ENCODE results near the gene XYLT1. TPM values are rescaled to one million over a fixed set of nuclear protein-coding genes. Genes with fewer than 3 reads are reported as not detected.

XYLT1 gene
- total RNA-seq, 1 donor from 2014 or later: 12.3 TPM

DNA sequence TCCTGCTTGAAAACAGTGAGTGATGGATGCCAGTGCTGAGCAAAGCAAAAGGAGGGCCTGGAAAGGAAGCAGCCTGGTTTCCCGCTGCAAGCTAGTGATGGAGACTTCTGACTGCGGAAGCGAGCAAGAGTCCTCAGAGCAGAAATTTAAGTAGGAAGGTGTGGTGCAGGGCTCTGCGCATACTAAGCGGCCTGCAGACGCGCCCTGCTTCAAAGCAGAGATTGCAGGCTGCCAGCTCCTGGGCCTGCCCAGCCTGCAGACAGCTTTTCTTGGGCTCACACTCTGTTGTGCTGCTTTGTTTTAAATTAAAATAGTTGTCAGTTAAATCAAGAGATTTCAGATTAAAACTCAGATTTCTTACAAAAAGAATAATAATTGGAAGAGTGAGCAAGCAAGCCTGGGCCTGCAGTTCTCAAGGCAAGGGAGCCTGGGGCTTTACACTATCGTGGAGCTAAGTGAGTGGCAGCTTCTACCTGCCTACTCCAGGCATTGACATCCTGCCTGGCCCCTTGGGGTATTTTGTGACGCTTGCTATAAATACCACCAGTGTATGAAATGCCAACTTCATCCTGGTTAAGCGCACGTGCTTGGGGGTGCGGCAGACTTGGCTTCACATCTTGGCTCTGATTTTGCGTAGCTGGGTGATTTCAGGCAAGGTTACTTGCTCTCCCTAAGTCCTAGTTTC lies 237.3 kb downstream of the XYLT1 start:
- H3K27ac Mint-ChIP-seq: no peak overlapping the region
- no peaks in the 10 kb centered on the region for H3K36me3 Mint-ChIP-seq (ENCODE audit: insufficient read depth)
- DNase-seq (ENCODE audit: low spot score, unreplicated experiment): no peak
- no peak overlapping the region for H3K4me3 Mint-ChIP-seq (ENCODE audit: low read depth)
- TF ChIP-seq, protein P1, sequence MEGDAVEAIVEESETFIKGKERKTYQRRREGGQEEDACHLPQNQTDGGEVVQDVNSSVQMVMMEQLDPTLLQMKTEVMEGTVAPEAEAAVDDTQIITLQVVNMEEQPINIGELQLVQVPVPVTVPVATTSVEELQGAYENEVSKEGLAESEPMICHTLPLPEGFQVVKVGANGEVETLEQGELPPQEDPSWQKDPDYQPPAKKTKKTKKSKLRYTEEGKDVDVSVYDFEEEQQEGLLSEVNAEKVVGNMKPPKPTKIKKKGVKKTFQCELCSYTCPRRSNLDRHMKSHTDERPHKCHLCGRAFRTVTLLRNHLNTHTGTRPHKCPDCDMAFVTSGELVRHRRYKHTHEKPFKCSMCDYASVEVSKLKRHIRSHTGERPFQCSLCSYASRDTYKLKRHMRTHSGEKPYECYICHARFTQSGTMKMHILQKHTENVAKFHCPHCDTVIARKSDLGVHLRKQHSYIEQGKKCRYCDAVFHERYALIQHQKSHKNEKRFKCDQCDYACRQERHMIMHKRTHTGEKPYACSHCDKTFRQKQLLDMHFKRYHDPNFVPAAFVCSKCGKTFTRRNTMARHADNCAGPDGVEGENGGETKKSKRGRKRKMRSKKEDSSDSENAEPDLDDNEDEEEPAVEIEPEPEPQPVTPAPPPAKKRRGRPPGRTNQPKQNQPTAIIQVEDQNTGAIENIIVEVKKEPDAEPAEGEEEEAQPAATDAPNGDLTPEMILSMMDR (IDR thresholded peaks at IDR 0.05; ENCODE audit: unreplicated experiment): no peak
- no peaks in the 10 kb centered on the region for H3K9me3 Mint-ChIP-seq (ENCODE audit: low read depth)
- H3K27me3 Mint-ChIP-seq: no peaks in the 10 kb centered on the region
- H3K4me1 Mint-ChIP-seq (ENCODE audit: low read depth): no peaks in the 10 kb centered on the region

DNA sequence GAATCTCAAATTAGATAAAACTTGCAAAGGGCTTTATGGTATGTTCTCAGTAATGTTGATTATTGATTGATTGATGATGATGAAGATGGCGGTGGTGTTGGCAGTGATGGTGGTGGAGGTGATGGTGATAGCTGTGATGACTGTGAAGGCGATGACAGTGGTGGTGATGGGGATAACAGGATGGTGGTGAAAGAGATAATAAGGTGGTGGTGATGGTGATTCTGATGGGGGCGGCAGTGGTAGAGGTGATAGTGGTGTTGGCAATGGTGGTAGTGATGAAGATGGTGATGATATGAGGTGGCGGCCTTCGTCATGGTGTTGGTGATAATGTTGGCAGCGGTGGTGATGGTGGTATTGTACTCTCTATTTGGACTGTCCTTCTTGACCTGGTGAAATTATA lies 238.3 kb downstream of the XYLT1 start:
- Mint-ChIP-seq H3K27me3 (no peaks in the 10 kb centered on the region), H3K36me3 (ENCODE audit: insufficient read depth) (no peaks in the 10 kb centered on the region), H3K9me3 (ENCODE audit: low read depth) (no peaks in the 10 kb centered on the region), H3K4me3 (ENCODE audit: low read depth) (no peak overlapping the region), H3K4me1 (ENCODE audit: low read depth) (no peaks in the 10 kb centered on the region), H3K27ac (no peak overlapping the region)
- no peak for DNase-seq (ENCODE audit: low spot score, unreplicated experiment)
- TF ChIP-seq, protein P1 (IDR thresholded peaks at IDR 0.05; ENCODE audit: unreplicated experiment): no peak

DNA sequence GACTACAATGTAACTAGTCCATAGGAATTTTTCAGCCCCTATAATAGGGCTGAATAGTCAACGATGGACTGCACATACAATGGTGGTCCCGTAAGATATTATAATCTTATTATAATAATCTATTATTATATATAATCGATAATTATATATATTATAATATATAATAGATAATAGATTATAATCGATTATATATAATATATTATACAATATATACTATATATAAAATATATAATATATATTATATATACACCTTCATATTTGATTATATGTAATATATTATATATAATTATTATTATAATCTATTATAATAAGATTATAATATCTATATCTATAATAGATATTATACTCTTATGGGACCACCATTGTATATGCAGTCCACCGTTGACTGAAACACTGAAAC lies 238.8 kb downstream of the XYLT1 start:
- H3K27me3 Mint-ChIP-seq: no peaks in the 10 kb centered on the region
- H3K9me3 Mint-ChIP-seq (ENCODE audit: low read depth): no peaks in the 10 kb centered on the region
- TF ChIP-seq, protein P1 (IDR thresholded peaks at IDR 0.05; ENCODE audit: unreplicated experiment): no peak
- H3K4me1 Mint-ChIP-seq (ENCODE audit: low read depth): no peaks in the 10 kb centered on the region
- H3K4me3 Mint-ChIP-seq (ENCODE audit: low read depth): no peak overlapping the region
- no peaks in the 10 kb centered on the region for H3K36me3 Mint-ChIP-seq (ENCODE audit: insufficient read depth)
- DNase-seq (ENCODE audit: low spot score, unreplicated experiment): no peak
- H3K27ac Mint-ChIP-seq: no peak overlapping the region

DNA sequence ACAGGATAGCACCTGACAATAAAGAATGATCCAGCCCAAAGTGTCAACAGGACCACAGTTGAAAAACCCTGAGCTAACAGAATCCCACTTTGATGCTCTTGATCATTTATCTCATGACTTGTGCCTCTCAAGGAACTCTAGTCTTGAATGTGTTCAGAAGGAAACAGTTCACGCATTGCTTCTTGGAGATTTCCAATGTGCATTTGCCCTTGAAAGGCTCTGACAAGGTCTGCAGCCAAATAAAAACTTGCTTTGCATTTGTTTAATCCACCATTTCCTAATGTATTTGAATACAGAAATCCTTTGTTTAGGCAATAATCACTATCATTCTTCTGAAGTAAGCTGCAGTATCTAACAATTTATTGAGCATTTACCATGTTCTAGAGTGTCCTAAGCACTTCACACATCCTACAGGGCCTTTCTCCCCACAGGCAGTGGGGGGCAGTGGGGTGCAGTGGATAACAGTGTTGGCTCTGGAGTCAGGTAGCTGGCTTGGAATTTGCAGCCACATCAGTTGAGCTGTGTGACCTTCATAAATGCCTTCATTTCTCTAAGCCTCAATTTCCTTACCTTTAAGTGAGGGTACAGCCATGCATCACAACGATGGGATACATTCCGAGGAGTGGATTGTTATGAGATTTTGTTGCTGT lies 239.7 kb downstream of the XYLT1 start:
- TF ChIP-seq, protein P1 (IDR thresholded peaks at IDR 0.05; ENCODE audit: unreplicated experiment): no peak
- H3K27me3 Mint-ChIP-seq: no peaks in the 10 kb centered on the region
- H3K4me1 Mint-ChIP-seq (ENCODE audit: low read depth): no peaks in the 10 kb centered on the region
- H3K36me3 Mint-ChIP-seq (ENCODE audit: insufficient read depth): no peaks in the 10 kb centered on the region
- H3K4me3 Mint-ChIP-seq (ENCODE audit: low read depth): no peak overlapping the region
- H3K9me3 Mint-ChIP-seq (ENCODE audit: low read depth): no peaks in the 10 kb centered on the region
- H3K27ac Mint-ChIP-seq: no peak overlapping the region
- DNase-seq (ENCODE audit: low spot score, unreplicated experiment): no peak

DNA sequence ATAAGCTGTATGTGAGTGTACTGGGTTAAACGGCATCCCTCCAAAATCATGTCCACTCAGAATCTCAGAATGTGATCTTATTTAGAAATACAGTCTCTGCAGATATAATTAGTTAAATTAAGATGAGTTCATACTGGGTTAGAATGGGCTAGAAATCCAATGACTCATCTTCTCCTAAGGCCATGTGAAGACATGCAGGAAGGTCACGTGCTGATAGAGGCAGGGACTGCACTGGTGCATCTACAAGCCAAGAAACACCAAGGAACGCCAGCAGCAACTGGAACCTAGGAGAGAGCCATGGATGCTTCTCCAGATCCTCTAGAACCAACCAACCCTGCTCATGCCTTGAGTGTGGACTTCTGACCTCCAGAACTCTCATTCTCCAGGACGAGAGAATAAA lies 241.0 kb downstream of the XYLT1 start:
- DNase-seq (ENCODE audit: low spot score, unreplicated experiment): no peak

More for the DNA sequence above, 241.0 kb downstream of the XYLT1 start:
- Mint-ChIP-seq H3K4me1 (ENCODE audit: low read depth) (peaks cover 4% of the 10 kb centered on the region), H3K27ac (no peak overlapping the region), H3K4me3 (ENCODE audit: low read depth) (no peak overlapping the region), H3K36me3 (ENCODE audit: insufficient read depth) (no peaks in the 10 kb centered on the region), H3K27me3 (no peaks in the 10 kb centered on the region), H3K9me3 (ENCODE audit: low read depth) (no peaks in the 10 kb centered on the region)
- TF ChIP-seq, protein P1 (IDR thresholded peaks at IDR 0.05; ENCODE audit: unreplicated experiment): no peak
